Fibroblast of pulmonary artery (primary cell): ENCODE results near the gene CHCHD5.
A peak's percentile ranks its signal among the peaks of the same experiment; 100 is the strongest.
"Not testable (repeated sequence)": the region's sequence is repeated elsewhere in the genome, so short reads cannot be mapped to it uniquely, and the experiment has no call there.

ENCODE experiments used
- DNase-seq: peaks from one replicate; pipeline ENCODE4 v3.0.0-alpha.2; 2010; ENCODE audit warnings: low read depth
- H3K4me3 ChIP-seq: replicated peaks from 2 replicates; pipeline ENCODE4 v1.5.1; 2011; ENCODE audit warnings: low read depth, mild to moderate bottlenecking, control low read depth, low read length, moderate library complexity
- TF ChIP-seq, protein P1 (sequence below): IDR thresholded peaks from 2 replicates; pipeline ENCODE4 v1.5.1; 2011; ENCODE audit warnings: mild to moderate bottlenecking, control low read depth, low read length, inconsistent platforms; ENCODE audit errors: missing control alignments

CHCHD5 gene

DNA sequence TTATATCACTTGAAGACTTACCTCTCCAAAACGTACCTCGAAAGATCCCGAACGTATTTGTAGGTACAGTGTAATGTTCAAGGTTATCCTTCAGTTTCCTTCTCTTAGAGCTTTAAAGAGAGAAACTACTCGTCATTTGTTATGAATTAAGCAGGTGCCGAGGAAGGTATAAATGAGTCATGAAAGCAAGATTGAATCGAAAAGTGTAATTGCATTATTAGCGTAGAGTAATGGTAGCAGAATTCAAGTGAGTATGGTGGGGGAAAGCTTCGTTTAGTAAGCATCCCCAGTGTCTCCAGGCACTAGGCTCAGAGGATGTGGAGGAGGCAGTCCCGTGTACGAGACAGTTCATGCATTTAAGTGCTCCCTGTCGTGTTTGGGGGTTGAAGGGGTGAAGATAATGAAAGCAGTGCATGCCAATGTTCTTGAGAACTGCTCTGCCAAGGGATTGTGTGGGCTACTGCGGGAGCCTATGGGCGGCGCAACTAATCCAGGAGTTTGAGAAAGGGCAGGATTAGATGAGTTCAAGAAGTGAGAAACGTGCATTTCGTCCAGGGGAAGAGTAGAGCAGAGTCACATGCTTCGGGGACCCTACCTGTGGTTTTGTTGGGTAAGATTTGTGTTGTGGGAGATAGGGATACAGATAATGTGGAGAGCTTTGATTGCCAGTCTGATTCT, 41.3 kb upstream of the CHCHD5 start:
- peak; percentile 10 for DNase-seq
- TF ChIP-seq, protein P1, sequence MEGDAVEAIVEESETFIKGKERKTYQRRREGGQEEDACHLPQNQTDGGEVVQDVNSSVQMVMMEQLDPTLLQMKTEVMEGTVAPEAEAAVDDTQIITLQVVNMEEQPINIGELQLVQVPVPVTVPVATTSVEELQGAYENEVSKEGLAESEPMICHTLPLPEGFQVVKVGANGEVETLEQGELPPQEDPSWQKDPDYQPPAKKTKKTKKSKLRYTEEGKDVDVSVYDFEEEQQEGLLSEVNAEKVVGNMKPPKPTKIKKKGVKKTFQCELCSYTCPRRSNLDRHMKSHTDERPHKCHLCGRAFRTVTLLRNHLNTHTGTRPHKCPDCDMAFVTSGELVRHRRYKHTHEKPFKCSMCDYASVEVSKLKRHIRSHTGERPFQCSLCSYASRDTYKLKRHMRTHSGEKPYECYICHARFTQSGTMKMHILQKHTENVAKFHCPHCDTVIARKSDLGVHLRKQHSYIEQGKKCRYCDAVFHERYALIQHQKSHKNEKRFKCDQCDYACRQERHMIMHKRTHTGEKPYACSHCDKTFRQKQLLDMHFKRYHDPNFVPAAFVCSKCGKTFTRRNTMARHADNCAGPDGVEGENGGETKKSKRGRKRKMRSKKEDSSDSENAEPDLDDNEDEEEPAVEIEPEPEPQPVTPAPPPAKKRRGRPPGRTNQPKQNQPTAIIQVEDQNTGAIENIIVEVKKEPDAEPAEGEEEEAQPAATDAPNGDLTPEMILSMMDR, result no peak
- peak overlapping the region; percentile 92 for H3K4me3 ChIP-seq

DNA sequence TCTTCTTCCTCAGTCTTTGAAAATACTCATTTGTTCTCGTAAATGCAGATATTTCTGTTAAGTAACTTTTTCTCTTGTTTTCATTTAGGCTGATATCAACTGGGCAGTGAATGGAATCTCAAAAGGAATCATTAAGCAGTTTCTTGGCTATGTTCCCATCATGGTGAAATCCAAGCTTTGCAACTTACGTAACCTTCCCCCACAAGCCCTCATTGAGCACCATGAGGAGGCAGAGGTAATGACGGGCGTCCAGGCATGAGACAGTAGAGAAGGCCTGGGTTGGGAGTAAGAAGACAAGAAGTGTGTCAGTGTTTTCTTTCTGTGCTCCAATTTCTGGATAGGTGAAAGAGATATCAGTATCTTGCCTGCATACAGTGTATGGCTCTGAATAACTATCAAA, 37.1 kb upstream of the CHCHD5 start:
- TF ChIP-seq, protein P1, result no peak
- DNase-seq, result peak; percentile 77
- H3K4me3 ChIP-seq, result no peak overlapping the region

DNA sequence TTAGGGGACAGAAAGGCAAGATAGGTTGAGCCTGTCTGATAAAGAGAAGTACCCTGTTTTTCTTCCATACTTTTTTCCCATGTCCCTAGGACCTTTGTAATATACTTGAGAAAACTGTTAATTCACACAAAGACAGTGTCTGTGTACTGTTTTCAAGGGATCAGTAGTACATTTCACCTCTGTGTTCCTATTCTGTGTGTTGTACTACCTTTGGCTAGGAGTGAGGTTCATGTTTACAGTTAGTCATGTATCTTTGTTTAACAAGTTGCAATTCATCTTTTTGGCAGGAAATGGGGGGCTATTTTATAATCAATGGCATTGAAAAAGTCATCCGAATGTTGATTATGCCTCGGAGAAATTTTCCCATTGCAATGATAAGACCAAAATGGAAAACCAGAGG, 35.4 kb upstream of the CHCHD5 start:
- no peak for DNase-seq
- H3K4me3 ChIP-seq, result no peak overlapping the region
- TF ChIP-seq, protein P1, result no peak

DNA sequence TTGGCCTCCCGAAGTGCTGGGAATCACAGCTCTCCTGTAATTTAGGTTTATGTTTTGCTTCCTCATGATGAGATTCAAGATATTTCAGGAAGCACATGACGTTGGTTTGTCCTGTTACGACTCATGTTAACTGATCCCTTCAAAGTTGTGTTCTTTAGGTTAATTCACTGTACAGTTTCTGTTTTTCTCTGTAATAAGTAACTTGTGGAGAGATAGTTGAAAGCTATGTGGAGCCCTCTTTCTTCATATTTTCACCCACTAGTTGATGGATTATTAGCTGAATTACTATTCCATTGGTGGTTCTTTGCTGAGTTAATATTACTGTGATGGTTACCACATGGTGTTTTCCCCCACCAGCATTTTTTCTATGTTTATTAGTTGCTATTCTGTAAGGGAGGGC, 18.3 kb upstream of the CHCHD5 start:
- TF ChIP-seq, protein P1, result no peak
- H3K4me3 ChIP-seq, result no peak overlapping the region
- no peak for DNase-seq

DNA sequence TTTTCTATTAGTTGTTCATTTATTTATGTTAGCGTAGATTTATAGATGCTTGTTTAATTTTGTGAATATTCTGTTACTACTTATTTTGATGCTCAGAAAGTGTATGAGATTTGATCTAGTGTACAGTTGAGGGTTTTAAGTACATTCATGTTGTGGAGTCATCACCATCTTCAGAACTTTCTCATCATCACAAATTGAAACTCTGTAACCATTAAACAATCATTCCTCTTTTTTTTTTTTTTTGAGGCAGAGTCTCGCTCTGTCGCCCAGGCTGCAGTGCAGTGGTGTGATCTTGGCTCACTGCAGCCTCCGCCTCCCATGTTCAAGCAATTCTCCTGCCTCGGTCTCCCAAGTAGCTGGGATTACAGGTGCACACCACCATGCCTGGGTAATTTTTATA, 17.9 kb upstream of the CHCHD5 start:
- not testable (repeated sequence) for H3K4me3 ChIP-seq, DNase-seq

DNA sequence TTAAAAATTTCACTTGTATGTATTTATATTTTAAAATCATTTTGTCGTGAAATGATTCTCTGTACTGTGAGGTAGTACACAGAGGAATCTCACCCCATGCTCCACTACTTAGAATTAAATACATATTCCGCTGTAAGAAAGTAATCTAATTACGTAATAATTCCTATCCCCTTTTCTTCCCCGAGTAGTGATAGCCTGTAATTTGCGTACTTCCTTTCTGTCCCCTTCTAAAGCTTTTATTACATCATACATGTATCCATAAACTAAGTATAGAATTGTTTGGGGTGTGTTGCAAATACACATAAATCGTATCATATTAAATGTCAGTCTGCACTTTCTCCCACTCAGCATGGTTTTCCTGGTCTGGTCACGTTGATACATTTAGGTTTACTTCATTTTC, 12.4 kb upstream of the CHCHD5 start:
- H3K4me3 ChIP-seq, result no peak overlapping the region
- DNase-seq, result no peak
- TF ChIP-seq, protein P1, result no peak

DNA sequence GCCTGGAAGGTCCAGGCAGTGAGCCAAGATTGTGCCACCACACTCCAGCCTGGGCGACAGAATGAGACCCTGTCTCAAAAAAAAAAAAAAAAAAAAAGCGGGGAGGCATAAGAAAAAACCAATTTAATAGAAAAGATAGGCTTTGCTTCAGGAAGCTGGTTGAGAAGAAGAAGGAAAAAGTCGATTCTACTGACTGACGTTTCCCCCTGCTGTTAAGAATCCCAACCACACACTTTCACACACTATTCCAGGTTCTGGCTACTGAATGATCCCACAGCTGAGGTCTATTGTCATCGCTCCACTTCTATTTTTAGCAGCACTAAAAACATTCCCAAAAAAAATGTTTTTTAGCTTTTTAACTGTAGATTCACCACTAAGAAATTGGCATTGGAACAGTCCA, 6.7 kb upstream of the CHCHD5 start:
- DNase-seq, result peak; percentile 42
- TF ChIP-seq, protein P1, result peak; percentile 24
- H3K4me3 ChIP-seq, result no peak overlapping the region
